Adrenal gland (tissue), 12 donors: Measurements from ENCODE around the gene GPC3. TPM values are rescaled to one million over a fixed set of nuclear protein-coding genes. Genes with fewer than 3 reads are reported as not detected.

Experiments used
- DNase-seq, 7 donors: peaks; one replicate each; pipeline ENCODE4 v3.0.0-alpha.2; 2019 to 2020
- H3K27ac ChIP-seq, 5 donors: fragments of 200-600 bp; sonication (generic) in 4 of 5; 1 replicate in 3 of 5; 2 replicates in 2 of 5; pipeline versions ENCODE4 v1.5.1 to v1.8.0; 2016 to 2020; ENCODE audit warnings: mild to moderate bottlenecking in 1 of 5
- H3K27me3 ChIP-seq: fragments of 200-600 bp; 2 replicates; pipeline ENCODE4 v1.8.0; 2021
- H3K36me3 ChIP-seq, 2 donors: fragments of 200-600 bp; replicated peaks in 1 of 2; 1 replicate in 1 of 2; 2 replicates in 1 of 2; pipeline versions ENCODE4 v1.5.1 to v1.8.0; 2018 to 2022
- H3K4me1 ChIP-seq, 2 donors: fragments of 200-600 bp; replicated peaks in 1 of 2; 1 replicate in 1 of 2; 2 replicates in 1 of 2; pipeline versions ENCODE4 v1.5.1 to v1.8.0; 2018 to 2021
- H3K4me3 ChIP-seq, 4 donors: fragments of 200-600 bp; sonication (generic) in 3 of 4; one replicate each; pipeline ENCODE4 v1.5.1; 2016 to 2018
- H3K9me3 ChIP-seq, 3 donors: fragments of 200-600 bp; sonication (generic) in 1 of 3; replicated peaks in 1 of 3; 1 replicate in 2 of 3; 2 replicates in 1 of 3; pipeline versions ENCODE4 v1.5.1 to v1.8.0; 2016 to 2021
- CTCF ChIP-seq, 6 experiments: fragments of 450-650 bp in 4 of 6; fragments of 200-600 bp in 2 of 6; sonication (generic) in 1 of 6; IDR thresholded peaks; 1 replicate in 5 of 6; 2 replicates in 1 of 6; pipeline versions ENCODE4 v1.5.1 to v1.8.0; 2016 to 2021; ENCODE audit warnings: antibody characterized with exemption in 6 of 6, mild to moderate bottlenecking in 2 of 6, moderate library complexity in 1 of 6
- POLR2A ChIP-seq, 2 donors: fragments of 450-650 bp; IDR thresholded peaks; one replicate each; pipeline ENCODE4 v1.6.1; 2017; ENCODE audit warnings: antibody characterized with exemption in 2 of 2, mild to moderate bottlenecking in 2 of 2, moderate library complexity in 1 of 2
- WGBS, 4 donors: extraction: QIAGEN DNeasy Blood & Tissue Kit in 2 of 4; methylation state at CpG; one replicate each; pipeline versions ENCODE4 v1.1.5 to v1.1.7; 2013 to 2017; 5-methylcytosine and 5-hydroxymethylcytosine counted together
- intact Hi-C, 2 donors: fragments of 100-400 bp; cut with DNase I; formaldehyde crosslinking; loops; one replicate each; pipeline versions ENCODE4 v1.14.1 to v1.15.0; 2022 to 2023
- polyA plus RNA-seq, 3 donors: library from polyadenylated mRNA; stranded (reverse); fragments of 200-250 nt in 2 of 3; fragments of 350-450 nt in 1 of 3; fragmentation: Illumina TruSeq in 1 of 3; extraction: RNeasy Lipid Tissue Mini Kit (QIAGEN cat#74804) in 1 of 3; gene quantifications; one replicate each; pipeline ENCODE4 v1.2.3, GENCODE V29; 2013 to 2014
- total RNA-seq, 9 donors: library from RNA; depleted of rRNA in 4 of 9; stranded (reverse); fragments of >200 nt in 4 of 9; fragments of 120-200 nt in 1 of 9; fragmentation: NEBNext Ultra II Directional in 1 of 9; extraction: Animal tissue kit (Norgen Biotek cat#: 25700) in 1 of 9; gene quantifications; one replicate each; pipeline versions ENCODE4 v1.1.0 to v1.2.4, GENCODE V29; 2013 to 2023
- donor health status: healthy with polysubstance abuse.
- donor health status: Bipolar disorder and iron deficiency.
- donor health status: DM: yes; HTN: yes; CAD: no.
- donor health status: DM: no; HTN: no; CAD: no.
- donor health status: DM: no; HTN: no; CAD: no.
- donor health status: DM: yes; HTN: yes; CAD: no.

GPC3 gene
- total and polyA plus RNA-seq, 12 donors, result 3.5 to 56.7 (median 20.9) TPM

GRCh38 chrX:133947996-133948395 lies 37.4 kb downstream of the GPC3 start:
- H3K27ac ChIP-seq, result no peak overlapping the region
- intact Hi-C loops, result no loop called here
- no peaks in the 10 kb centered on the region for H3K36me3 ChIP-seq
- TF ChIP-seq POLR2A (IDR thresholded peaks at IDR 0.05), result no peak
- TF ChIP-seq CTCF (IDR thresholded peaks at IDR 0.05), result no peak
- H3K4me3 ChIP-seq, result no peak overlapping the region
- no peaks in the 10 kb centered on the region for H3K9me3 ChIP-seq
- DNase-seq, result no peak
- H3K27me3 ChIP-seq, result peaks cover 3% of the 10 kb centered on the region
- WGBS, 4 donors, result 59 to 93% (median 79%) methylated on average over 1 of the region's 1 CpG
- H3K4me1 ChIP-seq, result no peaks in the 10 kb centered on the region

GRCh38 chrX:133947022-133947421 lies 38.4 kb downstream of the GPC3 start:
- DNase-seq, result no peak
- Histone ChIP-seq H3K9me3 (no peaks in the 10 kb centered on the region), H3K27ac (no peak overlapping the region), H3K36me3 (no peaks in the 10 kb centered on the region), H3K4me3 (no peak overlapping the region), H3K4me1 (no peaks in the 10 kb centered on the region), H3K27me3 (peaks cover 3% of the 10 kb centered on the region)
- WGBS, 4 donors, result 36 to 67% (median 44%) methylated on average over 2 of the region's 2 CpGs
- TF ChIP-seq POLR2A (IDR thresholded peaks at IDR 0.05) (no peak), CTCF (IDR thresholded peaks at IDR 0.05) (no peak)
- intact Hi-C loops, result no loop called here

GRCh38 chrX:133943507-133943906 lies 41.9 kb downstream of the GPC3 start:
- WGBS, 4 donors, result 54 to 83% (median 74%) methylated on average over 1 of the region's 1 CpG

GRCh38 chrX:133939655-133940302 lies 45.6 kb downstream of the GPC3 start:
- no peaks in the 10 kb centered on the region for H3K27me3 ChIP-seq
- intact Hi-C loops, result no loop called here
- H3K36me3 ChIP-seq, result no peaks in the 10 kb centered on the region
- TF ChIP-seq CTCF (IDR thresholded peaks at IDR 0.05) (no peak), POLR2A (IDR thresholded peaks at IDR 0.05) (no peak)
- no peak overlapping the region for H3K4me3 ChIP-seq
- 56 to 65% (median 60%) methylated on average over 2 of the region's 2 CpGs for WGBS, 4 donors
- no peak for DNase-seq
- no peaks in the 10 kb centered on the region for H3K4me1 ChIP-seq
- no peaks in the 10 kb centered on the region for H3K9me3 ChIP-seq
- no peak overlapping the region for H3K27ac ChIP-seq

More at GRCh38 chrX:133943507-133943906, 41.9 kb downstream of the GPC3 start:
- TF ChIP-seq POLR2A (IDR thresholded peaks at IDR 0.05) (no peak), CTCF (IDR thresholded peaks at IDR 0.05) (no peak)
- Histone ChIP-seq H3K36me3 (no peaks in the 10 kb centered on the region), H3K4me3 (no peak overlapping the region), H3K27ac (no peak overlapping the region), H3K4me1 (no peaks in the 10 kb centered on the region), H3K9me3 (no peaks in the 10 kb centered on the region), H3K27me3 (peaks cover 3% of the 10 kb centered on the region)
- intact Hi-C loops, result no loop called here
- no peak for DNase-seq
